Measurements from ENCODE around the gene GIN1. TPM values are rescaled to one million over a fixed set of nuclear protein-coding genes. Genes with fewer than 3 reads are reported as not detected.

Gene GIN1
- total and polyA plus RNA-seq, 2 experiments from 2014 or later: 5.8 to 9.6 TPM

DNA sequence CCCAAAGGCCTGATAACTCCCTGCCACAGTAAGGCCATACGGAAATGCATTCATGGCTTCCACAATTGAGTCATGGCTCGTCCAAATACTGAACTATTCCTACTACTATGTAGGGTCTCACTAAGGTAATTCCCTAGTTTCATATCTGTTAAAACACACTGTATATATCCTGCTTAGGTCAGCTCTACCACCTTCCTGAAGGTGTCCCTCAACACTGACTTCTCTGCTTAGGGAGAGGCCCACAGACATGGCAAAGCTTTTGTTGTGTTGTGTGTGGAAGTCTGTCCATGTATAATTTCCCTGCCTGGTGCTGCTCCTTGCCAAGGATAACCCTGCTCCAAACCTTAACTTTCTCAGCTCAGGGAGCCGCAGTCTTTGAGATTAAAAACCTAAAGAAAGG, 60.4 kb downstream of the GIN1 start:
- H3K4me3 Mint-ChIP-seq: no peak overlapping the region
- ATAC-seq (no peak), DNase-seq (ENCODE audit: low spot score) (no peak)
- H3K27ac Mint-ChIP-seq: peak overlapping the region; percentile 85
- no peaks in the 10 kb centered on the region for H3K79me2 ChIP-seq (replicated peaks; ENCODE audit: insufficient read depth)
- TF ChIP-seq ETS1 (IDR thresholded peaks at IDR 0.05) (no peak), STAT1 (IDR thresholded peaks at IDR 0.05; ENCODE audit: unreplicated experiment) (no peak), EZH2 (IDR thresholded peaks at IDR 0.05; ENCODE audit: low read depth, unreplicated experiment) (no peak), ZNF331 (CRISPR knock-in tag; IDR thresholded peaks at IDR 0.05; ENCODE audit: low read depth) (no peak), NANOG (IDR thresholded peaks at IDR 0.05; ENCODE audit: borderline replicate concordance) (no peak), CTCF (conservative IDR thresholded peaks at IDR 0.05; ENCODE audit: low read depth in 2 of 2) (no peak), POLR2AphosphoS5 (IDR thresholded peaks at IDR 0.05; ENCODE audit: low read depth) (no peak), ZNF114 (CRISPR knock-in tag; IDR thresholded peaks at IDR 0.05) (no peak), CREB1 (CRISPR knock-in tag; IDR thresholded peaks at IDR 0.05; ENCODE audit: low read depth) (no peak), EZH2phosphoT487 (IDR thresholded peaks at IDR 0.05; ENCODE audit: unreplicated experiment) (no peak), JUNB (IDR thresholded peaks at IDR 0.05; ENCODE audit: unreplicated experiment) (no peak)
- TF ChIP-seq, protein P1, sequence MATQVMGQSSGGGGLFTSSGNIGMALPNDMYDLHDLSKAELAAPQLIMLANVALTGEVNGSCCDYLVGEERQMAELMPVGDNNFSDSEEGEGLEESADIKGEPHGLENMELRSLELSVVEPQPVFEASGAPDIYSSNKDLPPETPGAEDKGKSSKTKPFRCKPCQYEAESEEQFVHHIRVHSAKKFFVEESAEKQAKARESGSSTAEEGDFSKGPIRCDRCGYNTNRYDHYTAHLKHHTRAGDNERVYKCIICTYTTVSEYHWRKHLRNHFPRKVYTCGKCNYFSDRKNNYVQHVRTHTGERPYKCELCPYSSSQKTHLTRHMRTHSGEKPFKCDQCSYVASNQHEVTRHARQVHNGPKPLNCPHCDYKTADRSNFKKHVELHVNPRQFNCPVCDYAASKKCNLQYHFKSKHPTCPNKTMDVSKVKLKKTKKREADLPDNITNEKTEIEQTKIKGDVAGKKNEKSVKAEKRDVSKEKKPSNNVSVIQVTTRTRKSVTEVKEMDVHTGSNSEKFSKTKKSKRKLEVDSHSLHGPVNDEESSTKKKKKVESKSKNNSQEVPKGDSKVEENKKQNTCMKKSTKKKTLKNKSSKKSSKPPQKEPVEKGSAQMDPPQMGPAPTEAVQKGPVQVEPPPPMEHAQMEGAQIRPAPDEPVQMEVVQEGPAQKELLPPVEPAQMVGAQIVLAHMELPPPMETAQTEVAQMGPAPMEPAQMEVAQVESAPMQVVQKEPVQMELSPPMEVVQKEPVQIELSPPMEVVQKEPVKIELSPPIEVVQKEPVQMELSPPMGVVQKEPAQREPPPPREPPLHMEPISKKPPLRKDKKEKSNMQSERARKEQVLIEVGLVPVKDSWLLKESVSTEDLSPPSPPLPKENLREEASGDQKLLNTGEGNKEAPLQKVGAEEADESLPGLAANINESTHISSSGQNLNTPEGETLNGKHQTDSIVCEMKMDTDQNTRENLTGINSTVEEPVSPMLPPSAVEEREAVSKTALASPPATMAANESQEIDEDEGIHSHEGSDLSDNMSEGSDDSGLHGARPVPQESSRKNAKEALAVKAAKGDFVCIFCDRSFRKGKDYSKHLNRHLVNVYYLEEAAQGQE (IDR thresholded peaks at IDR 0.05; ENCODE audit: unreplicated experiment): no peak
- TF ChIP-seq, protein P2, sequence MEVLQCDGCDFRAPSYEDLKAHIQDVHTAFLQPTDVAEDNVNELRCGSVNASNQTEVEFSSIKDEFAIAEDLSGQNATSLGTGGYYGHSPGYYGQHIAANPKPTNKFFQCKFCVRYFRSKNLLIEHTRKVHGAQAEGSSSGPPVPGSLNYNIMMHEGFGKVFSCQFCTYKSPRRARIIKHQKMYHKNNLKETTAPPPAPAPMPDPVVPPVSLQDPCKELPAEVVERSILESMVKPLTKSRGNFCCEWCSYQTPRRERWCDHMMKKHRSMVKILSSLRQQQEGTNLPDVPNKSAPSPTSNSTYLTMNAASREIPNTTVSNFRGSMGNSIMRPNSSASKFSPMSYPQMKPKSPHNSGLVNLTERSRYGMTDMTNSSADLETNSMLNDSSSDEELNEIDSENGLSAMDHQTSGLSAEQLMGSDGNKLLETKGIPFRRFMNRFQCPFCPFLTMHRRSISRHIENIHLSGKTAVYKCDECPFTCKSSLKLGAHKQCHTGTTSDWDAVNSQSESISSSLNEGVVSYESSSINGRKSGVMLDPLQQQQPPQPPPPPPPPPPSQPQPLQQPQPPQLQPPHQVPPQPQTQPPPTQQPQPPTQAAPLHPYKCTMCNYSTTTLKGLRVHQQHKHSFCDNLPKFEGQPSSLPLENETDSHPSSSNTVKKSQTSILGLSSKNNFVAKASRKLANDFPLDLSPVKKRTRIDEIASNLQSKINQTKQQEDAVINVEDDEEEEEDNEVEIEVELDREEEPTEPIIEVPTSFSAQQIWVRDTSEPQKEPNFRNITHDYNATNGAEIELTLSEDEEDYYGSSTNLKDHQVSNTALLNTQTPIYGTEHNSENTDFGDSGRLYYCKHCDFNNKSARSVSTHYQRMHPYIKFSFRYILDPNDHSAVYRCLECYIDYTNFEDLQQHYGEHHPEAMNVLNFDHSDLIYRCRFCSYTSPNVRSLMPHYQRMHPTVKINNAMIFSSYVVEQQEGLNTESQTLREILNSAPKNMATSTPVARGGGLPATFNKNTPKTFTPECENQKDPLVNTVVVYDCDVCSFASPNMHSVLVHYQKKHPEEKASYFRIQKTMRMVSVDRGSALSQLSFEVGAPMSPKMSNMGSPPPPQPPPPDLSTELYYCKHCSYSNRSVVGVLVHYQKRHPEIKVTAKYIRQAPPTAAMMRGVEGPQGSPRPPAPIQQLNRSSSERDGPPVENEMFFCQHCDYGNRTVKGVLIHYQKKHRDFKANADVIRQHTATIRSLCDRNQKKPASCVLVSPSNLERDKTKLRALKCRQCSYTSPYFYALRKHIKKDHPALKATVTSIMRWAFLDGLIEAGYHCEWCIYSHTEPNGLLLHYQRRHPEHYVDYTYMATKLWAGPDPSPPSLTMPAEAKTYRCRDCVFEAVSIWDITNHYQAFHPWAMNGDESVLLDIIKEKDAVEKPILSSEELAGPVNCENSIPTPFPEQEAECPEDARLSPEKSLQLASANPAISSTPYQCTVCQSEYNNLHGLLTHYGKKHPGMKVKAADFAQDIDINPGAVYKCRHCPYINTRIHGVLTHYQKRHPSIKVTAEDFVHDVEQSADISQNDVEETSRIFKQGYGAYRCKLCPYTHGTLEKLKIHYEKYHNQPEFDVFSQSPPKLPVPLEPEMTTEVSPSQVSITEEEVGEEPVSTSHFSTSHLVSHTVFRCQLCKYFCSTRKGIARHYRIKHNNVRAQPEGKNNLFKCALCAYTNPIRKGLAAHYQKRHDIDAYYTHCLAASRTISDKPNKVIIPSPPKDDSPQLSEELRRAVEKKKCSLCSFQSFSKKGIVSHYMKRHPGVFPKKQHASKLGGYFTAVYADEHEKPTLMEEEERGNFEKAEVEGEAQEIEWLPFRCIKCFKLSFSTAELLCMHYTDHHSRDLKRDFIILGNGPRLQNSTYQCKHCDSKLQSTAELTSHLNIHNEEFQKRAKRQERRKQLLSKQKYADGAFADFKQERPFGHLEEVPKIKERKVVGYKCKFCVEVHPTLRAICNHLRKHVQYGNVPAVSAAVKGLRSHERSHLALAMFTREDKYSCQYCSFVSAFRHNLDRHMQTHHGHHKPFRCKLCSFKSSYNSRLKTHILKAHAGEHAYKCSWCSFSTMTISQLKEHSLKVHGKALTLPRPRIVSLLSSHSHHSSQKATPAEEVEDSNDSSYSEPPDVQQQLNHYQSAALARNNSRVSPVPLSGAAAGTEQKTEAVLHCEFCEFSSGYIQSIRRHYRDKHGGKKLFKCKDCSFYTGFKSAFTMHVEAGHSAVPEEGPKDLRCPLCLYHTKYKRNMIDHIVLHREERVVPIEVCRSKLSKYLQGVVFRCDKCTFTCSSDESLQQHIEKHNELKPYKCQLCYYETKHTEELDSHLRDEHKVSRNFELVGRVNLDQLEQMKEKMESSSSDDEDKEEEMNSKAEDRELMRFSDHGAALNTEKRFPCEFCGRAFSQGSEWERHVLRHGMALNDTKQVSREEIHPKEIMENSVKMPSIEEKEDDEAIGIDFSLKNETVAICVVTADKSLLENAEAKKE (CRISPR knock-in tag; IDR thresholded peaks at IDR 0.05): no peak
- 0 out of 2 replicates have a peak overlapping the region, but pooled peaks have one; percentile 56 for H3K4me2 ChIP-seq
- H3K27me3 ChIP-seq (ENCODE audit: insufficient read depth): no peaks in the 10 kb centered on the region
- no peak overlapping the region for H3K4me3 ChIP-seq
- peaks cover 34% of the 10 kb centered on the region for H3K4me1 Mint-ChIP-seq
- H2AFZ ChIP-seq: peak overlapping the region; percentile 60
- no peaks in the 10 kb centered on the region for H3K36me3 ChIP-seq (ENCODE audit: insufficient read depth)
- H3K9me2 ChIP-seq (ENCODE audit: insufficient read depth): peaks cover 4% of the 10 kb centered on the region; the same call in 1 of the 2 replicates
- no peaks in the 10 kb centered on the region for H4K20me1 ChIP-seq (replicated peaks; ENCODE audit: insufficient read depth)
- peak overlapping the region; percentile 16; the same call in 1 of the 2 replicates for H3K27ac ChIP-seq (ENCODE audit: low read depth)
- H3K4me1 ChIP-seq (ENCODE audit: insufficient read depth): peaks cover 21% of the 10 kb centered on the region
- peaks cover 3% of the 10 kb centered on the region; the same call in 2 of the 3 replicates for H3K36me3 Mint-ChIP-seq (ENCODE audit: low read depth)
- peaks cover 10% of the 10 kb centered on the region for H3K9me3 Mint-ChIP-seq
- no peaks in the 10 kb centered on the region for H3F3A ChIP-seq (replicated peaks; ENCODE audit: low read depth)
- no peaks in the 10 kb centered on the region for H3K27me3 Mint-ChIP-seq (ENCODE audit: insufficient read depth, low read depth, poor library complexity)
